Stimulated activated CD8-positive, alpha-beta memory T cell treated with anti-CD3 and anti-CD28 coated beads, Interleukin-2, amount 100 ng/mL, for 48 hours (primary cell): ENCODE results near the gene KPNA6.
A peak's percentile ranks its signal among the peaks of the same experiment; 100 is the strongest.

ENCODE experiments used
- DNase-seq, 2 donors: peaks; one replicate each; pipeline ENCODE4 v3.0.0-alpha.2; 2020; ENCODE audit warnings: low read depth in 2 of 2

KPNA6 gene

GRCh38 chr1:32216566-32216965 lies 108.7 kb downstream of the KPNA6 start:
- no peak for DNase-seq

- no peak for DNase-seq
Measured at GRCh38 chr1:32219022-32219421, 111.2 kb downstream of the KPNA6 start.

- no peak for DNase-seq
Measured at GRCh38 chr1:32220746-32221580, 113.1 kb downstream of the KPNA6 start.

GRCh38 chr1:32221581-32221979 lies 113.7 kb downstream of the KPNA6 start:
- DNase-seq: no peak

GRCh38 chr1:32221980-32222755 lies 114.3 kb downstream of the KPNA6 start, which contains the start of the genes EIF3I and TMEM234:
TSS of gene EIF3I (plus strand) at chr1:32222407. CDS start at chr1:32222442, 35 bp downstream.
TSS of gene TMEM234 (minus strand) at chr1:32222353. CDS start at chr1:32222322, 31 bp downstream.
- peak; percentile 81 to 88 for DNase-seq

- no peak for DNase-seq
Measured at GRCh38 chr1:32223683-32224082, 115.8 kb downstream of the KPNA6 start.

GRCh38 chr1:32224285-32224684 lies 116.4 kb downstream of the KPNA6 start:
- no peak for DNase-seq
